ENCODE measurements around the gene MINDY2. TPM values are rescaled to one million over a fixed set of nuclear protein-coding genes. Genes with fewer than 3 reads are reported as not detected.
"Not testable (repeated sequence)": the region's sequence is repeated elsewhere in the genome, so short reads cannot be mapped to it uniquely, and the experiment has no call there.

Gene MINDY2
- total RNA-seq, 1 experiment from 2014 or later = 29.9 TPM

- CTCF ChIA-PET = no interaction called here
- no peak for ATAC-seq
- no peak overlapping the region for H3K4me3 Mint-ChIP-seq
- TF ChIP-seq, protein P1, sequence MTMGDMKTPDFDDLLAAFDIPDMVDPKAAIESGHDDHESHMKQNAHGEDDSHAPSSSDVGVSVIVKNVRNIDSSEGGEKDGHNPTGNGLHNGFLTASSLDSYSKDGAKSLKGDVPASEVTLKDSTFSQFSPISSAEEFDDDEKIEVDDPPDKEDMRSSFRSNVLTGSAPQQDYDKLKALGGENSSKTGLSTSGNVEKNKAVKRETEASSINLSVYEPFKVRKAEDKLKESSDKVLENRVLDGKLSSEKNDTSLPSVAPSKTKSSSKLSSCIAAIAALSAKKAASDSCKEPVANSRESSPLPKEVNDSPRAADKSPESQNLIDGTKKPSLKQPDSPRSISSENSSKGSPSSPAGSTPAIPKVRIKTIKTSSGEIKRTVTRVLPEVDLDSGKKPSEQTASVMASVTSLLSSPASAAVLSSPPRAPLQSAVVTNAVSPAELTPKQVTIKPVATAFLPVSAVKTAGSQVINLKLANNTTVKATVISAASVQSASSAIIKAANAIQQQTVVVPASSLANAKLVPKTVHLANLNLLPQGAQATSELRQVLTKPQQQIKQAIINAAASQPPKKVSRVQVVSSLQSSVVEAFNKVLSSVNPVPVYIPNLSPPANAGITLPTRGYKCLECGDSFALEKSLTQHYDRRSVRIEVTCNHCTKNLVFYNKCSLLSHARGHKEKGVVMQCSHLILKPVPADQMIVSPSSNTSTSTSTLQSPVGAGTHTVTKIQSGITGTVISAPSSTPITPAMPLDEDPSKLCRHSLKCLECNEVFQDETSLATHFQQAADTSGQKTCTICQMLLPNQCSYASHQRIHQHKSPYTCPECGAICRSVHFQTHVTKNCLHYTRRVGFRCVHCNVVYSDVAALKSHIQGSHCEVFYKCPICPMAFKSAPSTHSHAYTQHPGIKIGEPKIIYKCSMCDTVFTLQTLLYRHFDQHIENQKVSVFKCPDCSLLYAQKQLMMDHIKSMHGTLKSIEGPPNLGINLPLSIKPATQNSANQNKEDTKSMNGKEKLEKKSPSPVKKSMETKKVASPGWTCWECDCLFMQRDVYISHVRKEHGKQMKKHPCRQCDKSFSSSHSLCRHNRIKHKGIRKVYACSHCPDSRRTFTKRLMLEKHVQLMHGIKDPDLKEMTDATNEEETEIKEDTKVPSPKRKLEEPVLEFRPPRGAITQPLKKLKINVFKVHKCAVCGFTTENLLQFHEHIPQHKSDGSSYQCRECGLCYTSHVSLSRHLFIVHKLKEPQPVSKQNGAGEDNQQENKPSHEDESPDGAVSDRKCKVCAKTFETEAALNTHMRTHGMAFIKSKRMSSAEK (CRISPR knock-in tag; IDR thresholded peaks at IDR 0.05; ENCODE audit: borderline replicate concordance) = no peak
- no peak for TF ChIP-seq RELA (CRISPR knock-in tag; IDR thresholded peaks at IDR 0.05; ENCODE audit: borderline replicate concordance)
- no peak for TF ChIP-seq ZNF219 (CRISPR knock-in tag; IDR thresholded peaks at IDR 0.05; ENCODE audit: borderline replicate concordance)
- no peak for TF ChIP-seq CDX4 (CRISPR knock-in tag; IDR thresholded peaks at IDR 0.05; ENCODE audit: borderline replicate concordance)
- TF ChIP-seq SMAD3 (CRISPR knock-in tag; IDR thresholded peaks at IDR 0.05; ENCODE audit: borderline replicate concordance) = no peak
- TF ChIP-seq ZNF416 (CRISPR knock-in tag; IDR thresholded peaks at IDR 0.05) = no peak
- TF ChIP-seq, protein P2, sequence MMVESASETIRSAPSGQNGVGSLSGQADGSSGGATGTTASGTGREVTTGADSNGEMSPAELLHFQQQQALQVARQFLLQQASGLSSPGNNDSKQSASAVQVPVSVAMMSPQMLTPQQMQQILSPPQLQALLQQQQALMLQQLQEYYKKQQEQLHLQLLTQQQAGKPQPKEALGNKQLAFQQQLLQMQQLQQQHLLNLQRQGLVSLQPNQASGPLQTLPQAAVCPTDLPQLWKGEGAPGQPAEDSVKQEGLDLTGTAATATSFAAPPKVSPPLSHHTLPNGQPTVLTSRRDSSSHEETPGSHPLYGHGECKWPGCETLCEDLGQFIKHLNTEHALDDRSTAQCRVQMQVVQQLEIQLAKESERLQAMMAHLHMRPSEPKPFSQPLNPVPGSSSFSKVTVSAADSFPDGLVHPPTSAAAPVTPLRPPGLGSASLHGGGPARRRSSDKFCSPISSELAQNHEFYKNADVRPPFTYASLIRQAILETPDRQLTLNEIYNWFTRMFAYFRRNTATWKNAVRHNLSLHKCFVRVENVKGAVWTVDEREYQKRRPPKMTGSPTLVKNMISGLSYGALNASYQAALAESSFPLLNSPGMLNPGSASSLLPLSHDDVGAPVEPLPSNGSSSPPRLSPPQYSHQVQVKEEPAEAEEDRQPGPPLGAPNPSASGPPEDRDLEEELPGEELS (CRISPR knock-in tag; IDR thresholded peaks at IDR 0.05) = no peak
- TF ChIP-seq, protein P3, sequence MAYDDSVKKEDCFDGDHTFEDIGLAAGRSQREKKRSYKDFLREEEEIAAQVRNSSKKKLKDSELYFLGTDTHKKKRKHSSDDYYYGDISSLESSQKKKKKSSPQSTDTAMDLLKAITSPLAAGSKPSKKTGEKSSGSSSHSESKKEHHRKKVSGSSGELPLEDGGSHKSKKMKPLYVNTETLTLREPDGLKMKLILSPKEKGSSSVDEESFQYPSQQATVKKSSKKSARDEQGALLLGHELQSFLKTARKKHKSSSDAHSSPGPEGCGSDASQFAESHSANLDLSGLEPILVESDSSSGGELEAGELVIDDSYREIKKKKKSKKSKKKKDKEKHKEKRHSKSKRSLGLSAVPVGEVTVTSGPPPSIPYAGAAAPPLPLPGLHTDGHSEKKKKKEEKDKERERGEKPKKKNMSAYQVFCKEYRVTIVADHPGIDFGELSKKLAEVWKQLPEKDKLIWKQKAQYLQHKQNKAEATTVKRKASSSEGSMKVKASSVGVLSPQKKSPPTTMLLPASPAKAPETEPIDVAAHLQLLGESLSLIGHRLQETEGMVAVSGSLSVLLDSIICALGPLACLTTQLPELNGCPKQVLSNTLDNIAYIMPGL (CRISPR knock-in tag; IDR thresholded peaks at IDR 0.05) = no peak
- TF ChIP-seq, protein P4, sequence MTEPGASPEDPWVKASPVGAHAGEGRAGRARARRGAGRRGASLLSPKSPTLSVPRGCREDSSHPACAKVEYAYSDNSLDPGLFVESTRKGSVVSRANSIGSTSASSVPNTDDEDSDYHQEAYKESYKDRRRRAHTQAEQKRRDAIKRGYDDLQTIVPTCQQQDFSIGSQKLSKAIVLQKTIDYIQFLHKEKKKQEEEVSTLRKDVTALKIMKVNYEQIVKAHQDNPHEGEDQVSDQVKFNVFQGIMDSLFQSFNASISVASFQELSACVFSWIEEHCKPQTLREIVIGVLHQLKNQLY (CRISPR knock-in tag; IDR thresholded peaks at IDR 0.05) = no peak
- TF ChIP-seq ZNF425 (CRISPR knock-in tag; conservative IDR thresholded peaks at IDR 0.05) = no peak
- H3K4me1 Mint-ChIP-seq = no peaks in the 10 kb centered on the region
- no peaks in the 10 kb centered on the region for H3K9me3 Mint-ChIP-seq
- DNase-seq (ENCODE audit: low spot score) = no peak
- POLR2A ChIA-PET = no interaction called here
- H3K27ac Mint-ChIP-seq = no peak overlapping the region
- H3K27me3 Mint-ChIP-seq (ENCODE audit: low read depth) = no peaks in the 10 kb centered on the region
- no peaks in the 10 kb centered on the region for H3K36me3 Mint-ChIP-seq
Observed at GRCh38 chr15:58856086-58856485, 85.0 kb downstream of the MINDY2 start.

- DNase-seq (ENCODE audit: low spot score); H3K9me3 Mint-ChIP-seq; POLR2A ChIA-PET; CTCF ChIA-PET; H3K27ac Mint-ChIP-seq; H3K36me3 Mint-ChIP-seq; H3K4me1 Mint-ChIP-seq; H3K27me3 Mint-ChIP-seq (ENCODE audit: low read depth); H3K4me3 Mint-ChIP-seq; ATAC-seq: not testable (repeated sequence)
Observed at GRCh38 chr15:58856621-58857020, 85.5 kb downstream of the MINDY2 start.

Measured in WTC11 (cell line).